ENCODE results near the gene ARMH1.
"Not testable (repeated sequence)": the region's sequence is repeated elsewhere in the genome, so short reads cannot be mapped to it uniquely, and the experiment has no call there.

The ARMH1 gene

DNA sequence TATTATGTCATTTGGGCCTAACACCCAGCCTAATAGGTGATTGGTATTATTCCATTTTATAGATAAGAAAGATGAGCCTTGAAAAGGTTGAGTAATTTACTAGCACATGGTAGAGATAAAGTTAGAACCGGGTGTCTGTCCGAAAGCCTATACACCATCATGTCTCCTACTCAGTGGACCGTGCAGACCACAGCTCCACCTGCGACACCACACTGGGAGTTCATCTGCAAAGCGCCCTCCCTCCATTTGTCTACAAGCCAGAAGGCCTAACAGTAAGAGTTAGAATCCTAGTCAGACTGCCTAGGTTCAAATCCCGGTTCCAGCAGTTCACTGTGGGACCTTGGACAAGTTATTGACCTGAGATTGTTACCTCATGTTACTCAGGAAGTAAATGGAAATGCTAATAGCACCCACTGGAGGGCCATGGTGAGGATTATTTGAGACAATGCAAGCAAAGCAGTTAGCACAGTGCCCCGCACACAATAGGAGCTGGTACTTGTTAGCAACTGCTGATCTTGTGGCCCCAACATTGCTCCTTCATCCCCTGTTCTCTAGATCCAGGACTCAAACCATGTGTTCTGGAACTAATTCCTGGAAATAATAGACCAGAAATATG, 20.5 kb downstream of the ARMH1 start:
- DNase-seq (ENCODE audit: low read depth in 2 of 2): no peak

DNA sequence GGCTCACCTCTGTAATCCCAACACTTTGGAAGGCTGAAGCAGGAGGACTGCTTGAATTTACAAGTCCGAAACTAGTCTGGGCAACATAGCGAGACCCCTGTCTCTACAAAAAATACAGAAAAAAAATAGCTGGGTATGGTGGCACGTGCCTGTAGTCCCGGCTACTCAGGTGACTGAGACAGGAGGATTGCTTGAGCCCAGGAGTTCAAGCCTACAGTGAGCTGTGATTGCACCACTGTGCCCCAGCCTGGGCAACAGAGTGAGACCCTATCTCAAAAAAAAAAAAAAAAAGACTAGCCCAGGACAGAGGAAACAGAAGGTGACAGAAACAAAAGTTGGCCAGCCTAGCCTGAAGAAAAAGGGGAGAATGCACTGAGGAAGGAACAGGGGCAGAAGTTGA, 21.2 kb downstream of the ARMH1 start:
- DNase-seq (ENCODE audit: low read depth in 2 of 2): no peak

DNA sequence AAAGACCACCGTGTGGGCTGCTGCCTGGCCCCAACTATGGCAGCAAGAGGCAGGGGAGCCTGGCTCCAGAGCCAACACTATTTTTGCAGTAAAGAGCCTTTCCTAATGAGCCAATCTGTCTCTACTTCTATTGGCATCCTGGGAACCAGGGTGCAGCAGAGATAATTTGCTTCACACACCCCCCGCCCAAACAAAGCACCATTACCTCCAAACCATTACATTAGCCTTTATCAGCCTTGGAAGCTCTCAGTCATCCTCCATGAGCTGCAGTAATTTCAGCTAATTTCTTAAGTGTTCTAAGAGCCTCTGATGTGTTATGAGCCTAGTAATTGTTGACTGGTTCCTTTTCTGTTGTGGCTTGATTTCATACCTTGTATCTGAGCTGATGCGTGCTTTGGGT, 21.6 kb downstream of the ARMH1 start:
- DNase-seq (ENCODE audit: low read depth in 2 of 2): no peak

DNA sequence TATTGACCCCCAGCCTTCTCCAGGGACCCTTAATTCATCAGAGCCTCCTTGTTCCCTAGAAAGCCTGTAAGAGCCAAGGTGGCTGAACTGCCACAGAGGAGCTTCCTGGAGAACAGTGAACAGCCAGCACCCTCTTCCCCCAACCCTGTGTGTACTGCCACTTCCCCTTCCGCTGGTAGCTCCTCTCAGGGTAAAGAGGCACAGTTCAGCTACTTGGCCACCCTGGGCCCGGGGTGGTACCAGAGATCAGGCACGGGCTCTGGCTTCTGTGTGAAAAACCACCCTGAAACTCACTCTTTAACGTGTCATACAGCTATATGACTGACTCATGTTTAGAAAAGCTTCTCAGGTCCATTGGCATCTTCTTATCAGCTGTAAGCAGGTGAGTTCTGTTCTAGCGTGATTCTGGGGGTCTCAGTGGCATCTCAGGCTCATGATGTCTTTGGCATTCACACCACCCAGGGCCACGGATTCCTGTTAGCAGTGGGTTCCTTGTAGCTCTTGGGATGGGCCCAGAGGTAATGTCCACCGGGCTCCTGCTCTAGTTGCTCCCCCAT, 22.4 kb downstream of the ARMH1 start:
- DNase-seq (ENCODE audit: low read depth in 2 of 2): peak in 1 of 2 donors; percentile 32

DNA sequence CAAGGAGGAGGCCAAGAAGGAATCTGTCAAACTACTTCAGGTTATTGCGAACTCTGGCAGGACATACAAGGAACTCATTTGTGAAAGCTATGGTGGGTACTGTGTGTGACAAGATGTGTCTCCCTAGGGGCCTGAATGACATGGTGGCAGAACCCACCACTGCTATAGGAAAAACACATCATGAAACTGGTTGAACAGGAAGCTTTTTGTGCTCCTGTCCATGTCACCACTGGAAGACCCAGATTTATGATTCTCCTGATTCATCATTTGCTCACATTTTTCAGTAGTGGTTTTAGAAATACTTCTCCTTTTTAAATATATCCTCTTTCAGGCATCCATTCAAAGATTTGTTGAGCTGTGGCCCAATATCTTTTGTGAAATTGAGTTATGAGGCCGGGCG, 23.6 kb downstream of the ARMH1 start:
- no peak for DNase-seq (ENCODE audit: low read depth in 2 of 2)

DNA sequence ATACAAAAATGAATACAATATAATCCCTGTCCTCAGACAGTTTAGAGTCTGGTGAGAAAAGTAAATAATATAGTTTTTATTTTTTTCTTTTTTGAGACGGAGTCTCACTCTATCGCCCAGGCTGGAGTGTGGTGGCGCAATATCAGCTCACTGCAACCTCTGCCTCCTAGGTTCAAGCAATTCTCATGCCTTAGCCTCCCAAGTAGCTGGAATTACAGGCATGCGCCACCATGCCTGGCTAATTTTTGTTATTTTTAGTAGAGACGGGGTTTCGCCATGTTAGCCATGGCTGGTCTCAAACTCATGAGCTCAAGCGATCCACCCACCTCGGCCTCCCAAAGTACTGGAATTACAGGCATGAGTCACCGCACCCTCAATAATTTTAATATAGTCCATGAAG, 24.9 kb downstream of the ARMH1 start:
- DNase-seq (ENCODE audit: low read depth in 2 of 2): not testable (repeated sequence)

DNA sequence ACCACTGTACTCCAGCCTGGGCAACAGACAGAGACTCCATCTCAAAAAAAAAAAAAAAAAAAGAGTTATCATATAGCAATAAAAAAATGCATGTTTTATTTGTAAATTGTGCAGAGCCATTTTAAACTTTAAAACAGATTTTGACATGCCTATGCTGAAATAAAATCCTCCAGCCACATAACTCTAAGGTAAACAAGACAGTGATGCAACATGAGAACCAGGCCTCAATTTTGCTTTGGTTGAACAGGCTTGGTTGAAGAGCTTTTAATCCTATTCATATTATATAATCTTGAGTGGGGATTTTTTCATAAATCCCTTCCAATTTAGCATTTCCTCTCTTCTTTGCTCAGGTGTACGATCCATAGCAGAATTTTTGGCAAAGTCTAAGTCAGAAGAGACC, 26.1 kb downstream of the ARMH1 start:
- DNase-seq (ENCODE audit: low read depth in 2 of 2): no peak

DNA sequence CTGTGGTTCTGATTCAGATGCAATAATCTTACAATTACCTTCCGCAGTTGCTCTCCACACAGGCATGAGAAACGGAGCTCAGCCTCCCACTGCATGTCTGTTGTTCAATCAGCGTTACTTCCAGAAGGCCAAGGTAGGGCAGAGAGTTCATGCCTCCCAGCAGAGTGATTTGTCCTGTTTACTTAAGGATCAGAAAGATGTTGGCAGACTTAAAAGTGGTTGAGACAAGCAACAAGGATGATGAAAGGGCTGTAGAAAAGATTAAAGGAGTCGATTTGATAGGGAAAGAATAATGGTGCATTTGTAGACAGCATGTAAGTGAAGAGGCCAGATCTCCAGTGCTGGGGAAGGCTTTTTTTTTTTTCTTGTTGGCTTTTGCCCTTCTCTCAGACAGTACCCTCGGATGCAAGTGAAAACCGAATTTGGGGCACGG, 26.6 kb downstream of the ARMH1 start:
- DNase-seq (ENCODE audit: low read depth in 2 of 2): no peak

DNA sequence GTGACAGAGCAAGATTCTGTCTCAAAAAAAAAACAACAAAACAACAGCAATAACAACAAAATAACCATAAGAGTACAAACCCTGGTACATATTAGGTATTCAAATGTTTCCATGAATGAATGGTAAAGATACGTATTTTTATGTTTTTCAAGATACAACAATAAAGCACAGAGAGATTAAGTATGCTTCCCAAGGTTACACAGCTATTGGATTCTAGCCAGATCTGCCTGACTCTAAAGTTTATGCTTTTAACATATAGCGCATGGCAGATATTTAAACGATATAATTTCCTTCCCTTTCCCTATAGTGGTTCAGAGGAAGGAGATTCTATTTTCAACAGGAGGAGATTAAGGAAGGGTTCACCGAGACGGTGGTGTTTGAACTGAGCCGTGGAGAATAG, 31.0 kb downstream of the ARMH1 start:
- no peak for DNase-seq (ENCODE audit: low read depth in 2 of 2)

DNA sequence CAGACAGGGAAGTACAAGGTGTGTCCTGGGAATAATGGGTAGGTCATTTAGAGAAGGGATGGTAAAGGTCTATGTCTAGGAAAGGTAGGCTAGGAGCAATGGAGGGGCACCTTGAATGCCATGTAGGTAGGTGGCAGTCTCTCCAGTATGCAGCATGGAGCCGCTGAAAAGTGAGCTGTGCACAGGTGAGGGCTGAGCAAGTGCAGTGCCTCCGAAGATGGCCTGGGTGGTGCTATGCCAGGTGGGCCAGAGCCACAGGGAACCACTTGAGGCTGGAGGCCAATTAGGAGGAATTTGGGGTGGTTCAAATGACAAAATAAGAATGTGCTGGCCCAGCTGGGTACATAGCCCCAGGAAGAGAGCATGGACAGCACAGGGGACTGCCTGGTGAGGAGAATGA, 31.4 kb downstream of the ARMH1 start:
- no peak for DNase-seq (ENCODE audit: low read depth in 2 of 2)

DNA sequence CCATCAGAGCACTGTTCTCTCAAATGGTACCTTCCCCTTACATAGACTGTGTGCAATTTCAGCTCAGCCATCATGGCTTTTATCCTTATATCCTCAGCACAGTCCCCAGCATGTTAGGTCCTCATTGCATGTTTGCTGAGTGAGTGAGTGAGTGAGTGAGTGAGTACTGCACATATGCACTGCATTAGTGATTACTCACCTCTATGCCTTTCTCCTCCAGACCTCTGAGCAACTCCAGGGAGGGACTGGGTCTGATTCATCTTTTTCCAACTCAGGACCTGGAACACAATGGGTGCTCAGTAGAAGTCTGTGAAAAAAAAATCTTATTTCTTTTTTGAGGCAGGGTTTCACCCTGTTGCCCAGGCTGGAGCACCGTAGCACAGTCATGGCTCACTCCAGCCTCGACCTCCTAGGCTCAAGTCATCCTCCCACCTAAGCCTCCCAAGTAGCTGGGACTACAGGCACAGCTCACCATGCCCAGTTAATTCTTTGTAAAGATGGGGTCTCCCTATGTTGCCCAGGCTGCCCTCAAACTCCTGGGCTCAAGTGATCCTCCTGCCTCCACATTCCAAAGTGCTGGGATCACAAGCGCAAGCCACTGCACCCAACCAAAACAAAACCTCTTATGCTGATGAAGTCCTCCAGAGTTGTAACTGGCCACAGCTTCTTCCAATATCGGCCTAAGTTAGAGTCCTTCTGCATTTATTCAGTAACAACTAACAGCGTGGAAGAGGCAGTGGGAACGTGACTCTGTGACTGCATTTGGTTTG, 32.8 kb downstream of the ARMH1 start:
- DNase-seq (ENCODE audit: low read depth in 2 of 2): no peak

DNA sequence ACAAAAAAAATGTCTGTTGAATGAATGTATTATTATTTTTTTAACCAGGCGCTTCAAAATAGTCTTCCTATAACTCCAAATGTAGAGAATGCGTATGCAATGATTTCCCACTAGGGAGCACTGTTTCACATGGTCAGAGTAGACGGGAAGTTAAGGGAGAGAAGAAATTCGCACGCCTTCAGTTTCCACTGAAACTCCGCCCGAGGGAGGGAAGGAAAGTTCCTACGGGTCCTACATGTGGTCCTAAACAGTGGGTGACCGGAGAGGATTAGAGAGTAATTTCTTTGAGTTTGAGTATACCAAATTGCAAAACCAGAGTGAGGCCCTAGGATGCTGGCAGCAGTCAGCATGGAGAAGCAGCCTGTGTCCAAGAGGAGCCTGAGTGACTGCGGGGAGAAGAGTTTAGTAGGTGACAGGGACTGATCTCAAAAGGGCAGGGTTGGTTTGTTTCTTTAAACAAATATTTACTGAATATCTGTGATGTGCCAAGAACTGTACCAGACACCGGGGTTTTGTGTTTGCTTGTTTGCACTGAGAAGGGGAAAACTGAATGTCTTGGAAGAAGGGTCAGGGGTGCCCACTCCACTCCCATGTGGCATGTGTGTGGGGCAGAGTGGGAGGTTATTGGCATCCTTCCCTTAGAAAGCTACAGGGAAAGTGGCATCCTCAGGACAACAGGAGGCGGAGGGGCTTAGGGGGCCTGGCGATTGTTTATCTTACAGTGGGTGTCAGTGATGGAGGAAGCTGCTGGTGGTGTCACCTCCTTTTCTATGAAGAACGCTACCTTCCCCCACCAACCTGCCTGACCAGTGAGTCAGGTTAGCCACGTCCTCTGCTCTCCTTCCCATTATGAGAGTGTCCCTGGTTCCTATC, 33.7 kb downstream of the ARMH1 start:
- DNase-seq (ENCODE audit: low read depth in 2 of 2): no peak

DNA sequence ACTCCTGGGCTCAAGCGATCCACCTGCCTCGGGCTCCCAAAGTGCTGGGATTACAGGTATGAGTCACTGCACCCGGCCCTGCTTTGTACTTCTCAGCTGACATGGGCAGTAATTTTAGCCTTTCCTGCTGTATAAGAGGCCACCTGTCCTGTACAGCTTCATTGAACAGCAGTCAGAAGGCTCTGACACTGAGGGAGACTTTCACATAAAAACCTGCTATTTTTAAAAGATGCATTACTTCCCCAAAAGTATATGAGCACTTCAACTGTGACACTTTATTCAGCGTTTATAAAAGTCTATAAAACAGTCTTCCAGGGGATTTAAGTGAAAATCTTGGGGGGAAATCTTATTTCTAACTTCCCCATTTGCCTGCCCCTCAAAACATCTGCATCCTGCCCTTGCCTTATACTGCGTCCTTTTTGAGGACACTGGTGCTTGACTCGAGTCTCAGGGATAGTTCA, 38.8 kb downstream of the ARMH1 start:
- no peak for DNase-seq (ENCODE audit: low read depth in 2 of 2)

DNA sequence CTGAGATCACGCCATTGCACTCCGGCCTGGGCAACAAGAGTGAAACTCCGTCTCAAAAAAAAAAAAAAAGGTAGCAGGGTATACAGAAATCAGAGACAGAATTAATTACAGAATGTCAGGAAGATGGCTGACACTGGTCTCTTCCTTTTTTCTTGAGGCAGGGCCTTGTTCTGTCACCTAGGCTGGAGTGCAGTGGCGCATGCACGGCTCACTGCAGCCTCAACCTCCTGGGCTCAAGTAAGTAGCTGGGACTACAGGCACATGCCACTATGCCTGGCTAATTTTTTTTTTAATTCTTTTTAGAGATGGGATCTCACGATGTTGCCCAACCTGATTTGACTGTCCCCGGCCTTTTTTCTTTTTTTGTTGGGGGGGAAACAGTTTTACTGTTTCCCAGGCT, 40.0 kb downstream of the ARMH1 start:
- no peak for DNase-seq (ENCODE audit: low read depth in 2 of 2)

DNA sequence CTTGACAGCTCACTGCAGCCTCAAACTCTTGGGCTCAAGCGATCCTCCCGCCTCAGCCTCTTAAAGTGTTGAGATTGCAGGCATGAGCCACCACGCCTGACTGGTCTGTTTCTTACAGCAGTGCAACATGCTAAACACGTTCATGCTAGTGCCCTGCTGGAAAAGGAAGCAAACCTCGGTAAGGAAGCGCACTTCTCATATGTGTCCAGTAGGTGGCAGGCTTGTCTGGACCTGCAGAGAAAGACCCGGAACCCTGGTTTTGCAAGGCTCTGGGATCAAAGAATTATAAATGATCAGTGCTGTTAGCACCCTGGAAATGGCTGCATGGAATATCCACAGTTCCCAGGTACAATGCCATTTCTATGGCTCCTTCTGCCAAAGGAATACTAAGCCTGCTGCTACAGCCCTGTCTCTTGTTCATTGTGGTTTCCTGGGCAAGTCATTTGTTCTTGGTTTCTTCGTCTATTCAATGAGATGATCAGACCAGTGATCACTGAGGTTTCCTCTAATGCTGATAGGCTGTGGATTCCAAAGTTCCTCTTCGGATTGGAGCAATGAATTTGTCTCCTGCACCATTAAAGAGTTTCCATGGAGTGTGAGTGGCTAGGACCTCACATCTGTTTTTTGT, 40.5 kb downstream of the ARMH1 start:
- DNase-seq (ENCODE audit: low read depth in 2 of 2): peak in 1 of 2 donors; percentile 40

DNA sequence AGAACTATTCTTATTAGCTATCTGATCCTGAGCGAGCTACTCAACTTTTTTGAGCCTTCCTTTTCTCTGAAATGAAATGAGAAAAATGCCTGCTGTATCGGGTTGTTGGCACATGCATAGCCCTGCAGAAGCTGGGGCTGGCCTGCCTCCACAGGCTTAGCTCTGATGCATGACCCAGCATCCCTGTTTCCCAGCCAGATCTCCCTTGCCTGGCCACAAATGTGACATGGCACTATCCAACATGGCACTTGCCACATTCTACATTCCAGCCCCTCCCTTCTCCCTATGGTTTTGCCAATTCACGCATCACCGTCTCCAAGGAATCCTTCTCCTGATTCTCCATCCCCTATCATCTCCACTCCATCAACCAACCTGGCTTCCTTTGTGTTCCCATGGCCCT, 42.6 kb downstream of the ARMH1 start:
- DNase-seq (ENCODE audit: low read depth in 2 of 2): no peak

DNA sequence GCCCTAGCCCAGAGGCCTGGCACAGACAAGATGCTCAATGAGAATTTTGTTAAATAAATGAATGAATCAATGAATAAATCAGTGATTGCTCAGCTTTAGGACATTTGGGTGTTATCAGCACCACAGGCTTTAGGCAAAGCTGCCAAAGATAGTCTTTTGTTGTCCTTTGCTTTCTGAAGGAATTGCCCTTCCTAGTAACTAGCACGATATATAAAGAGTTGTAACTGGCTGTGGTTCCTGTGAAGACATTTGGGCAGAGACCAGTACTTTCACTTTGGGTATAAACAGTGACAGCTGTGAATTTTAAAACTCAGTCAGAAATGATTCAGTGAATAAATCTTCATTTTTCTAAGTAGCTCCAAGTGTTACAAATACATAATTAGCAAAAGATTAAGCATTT, 43.1 kb downstream of the ARMH1 start:
- no peak for DNase-seq (ENCODE audit: low read depth in 2 of 2)

DNA sequence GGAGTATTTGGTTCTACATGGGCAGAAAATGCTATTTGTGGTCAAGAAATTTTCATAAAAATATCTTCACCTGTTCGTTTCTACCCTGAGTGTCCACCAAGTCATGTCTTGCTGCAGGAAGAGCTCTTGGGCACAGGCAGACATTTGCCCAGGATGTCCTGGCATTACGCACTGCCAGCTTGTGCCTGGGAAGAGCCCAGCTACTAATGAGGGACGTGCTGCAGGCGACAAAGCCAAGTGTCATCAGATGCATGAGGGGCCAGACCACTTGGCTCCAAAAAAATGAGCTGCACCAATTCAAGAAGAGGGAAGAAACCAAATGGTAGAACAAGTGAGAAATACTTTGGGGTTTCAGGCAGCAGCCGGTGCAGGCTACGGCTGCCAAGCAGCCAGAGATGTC, 43.6 kb downstream of the ARMH1 start:
- DNase-seq (ENCODE audit: low read depth in 2 of 2): no peak

DNA sequence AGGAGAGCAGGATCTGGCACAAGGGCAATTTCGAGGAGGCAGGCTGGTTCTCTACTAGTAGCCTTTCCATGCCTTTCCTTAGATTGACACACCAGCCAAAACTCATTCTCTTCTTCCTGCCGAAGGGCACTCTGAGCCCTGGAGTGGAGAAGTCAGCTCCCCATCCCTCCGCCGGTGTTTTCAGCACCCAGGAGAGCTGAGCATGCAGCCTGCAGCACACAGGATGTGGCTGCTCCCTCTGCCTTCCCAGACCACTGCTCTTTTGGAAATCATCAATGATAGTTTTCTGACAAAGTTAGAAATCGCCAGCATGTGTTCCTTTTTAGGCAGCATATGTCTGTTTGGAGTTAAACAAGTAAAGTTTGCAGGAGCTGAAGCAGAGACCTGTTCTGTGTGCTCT, 44.8 kb downstream of the ARMH1 start:
- DNase-seq (ENCODE audit: low read depth in 2 of 2): no peak

DNA sequence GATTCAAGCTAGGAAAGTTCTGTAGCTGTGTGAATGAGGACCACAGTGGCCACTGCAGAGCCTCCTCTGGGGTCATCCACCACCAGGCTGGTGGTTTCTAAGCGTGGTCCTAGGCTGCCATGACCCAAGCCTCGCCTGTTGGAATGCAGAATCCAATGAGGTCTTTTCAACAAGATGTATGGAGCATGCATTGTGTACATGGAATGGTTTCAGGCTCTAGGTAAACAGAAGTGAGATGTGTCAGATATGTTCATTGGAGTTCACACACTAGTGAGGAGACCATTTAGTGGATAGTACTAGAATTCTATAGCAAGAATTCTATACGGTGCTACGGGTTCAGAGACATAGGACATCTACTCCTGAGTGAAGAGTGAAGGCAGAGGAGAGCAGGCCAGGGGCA, 45.8 kb downstream of the ARMH1 start:
- no peak for DNase-seq (ENCODE audit: low read depth in 2 of 2)

DNA sequence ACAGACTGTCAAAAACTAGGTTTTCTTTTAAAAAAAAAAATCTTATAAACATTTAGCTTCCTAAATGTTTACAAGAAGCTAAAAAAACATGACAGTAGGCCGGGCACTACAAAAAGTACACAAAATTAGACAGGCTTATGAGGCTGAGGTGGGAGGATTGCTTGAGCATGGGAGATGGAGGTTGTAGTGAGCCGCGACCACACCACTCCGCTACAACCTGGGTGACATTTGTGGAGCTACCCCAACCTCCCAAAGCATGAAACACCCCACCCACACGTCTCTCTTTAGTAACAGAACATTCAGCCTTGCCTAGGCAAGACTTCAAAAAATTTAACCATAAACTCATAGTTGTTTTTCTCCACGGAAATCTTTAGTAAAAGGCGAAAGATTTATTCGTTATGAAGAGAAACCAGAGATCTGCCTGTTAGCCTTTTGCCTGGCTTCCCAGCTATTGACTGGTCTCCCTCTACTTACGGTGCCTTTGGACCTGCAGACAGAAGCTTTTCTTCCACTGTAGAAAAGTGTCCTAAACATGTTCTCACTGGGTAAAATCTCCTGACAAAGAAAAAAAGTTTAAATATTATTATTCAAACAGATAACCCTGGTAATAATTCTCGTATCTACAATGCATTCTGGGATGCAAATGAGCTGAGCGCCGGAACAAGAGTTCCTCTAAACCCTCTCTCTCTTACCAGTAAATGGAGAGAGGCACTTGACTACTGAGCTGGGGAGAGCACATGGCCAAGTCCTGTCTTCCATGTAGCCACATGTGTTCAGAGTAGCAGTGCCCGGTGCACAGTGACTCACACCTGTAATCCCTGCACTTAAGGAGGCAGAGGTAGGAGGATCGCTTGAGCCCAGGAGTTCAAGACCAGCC, 47.2 kb downstream of the ARMH1 start:
- DNase-seq (ENCODE audit: low read depth in 2 of 2): peak; percentile 73 to 87
